ENCODE measurements around the gene TFEB. TPM values are rescaled to one million over a fixed set of nuclear protein-coding genes. Genes with fewer than 3 reads are reported as not detected.

The TFEB gene
- total RNA-seq, 3 donors from 2014 or later: 15.7 to 20.6 (median 18.4) TPM

DNA sequence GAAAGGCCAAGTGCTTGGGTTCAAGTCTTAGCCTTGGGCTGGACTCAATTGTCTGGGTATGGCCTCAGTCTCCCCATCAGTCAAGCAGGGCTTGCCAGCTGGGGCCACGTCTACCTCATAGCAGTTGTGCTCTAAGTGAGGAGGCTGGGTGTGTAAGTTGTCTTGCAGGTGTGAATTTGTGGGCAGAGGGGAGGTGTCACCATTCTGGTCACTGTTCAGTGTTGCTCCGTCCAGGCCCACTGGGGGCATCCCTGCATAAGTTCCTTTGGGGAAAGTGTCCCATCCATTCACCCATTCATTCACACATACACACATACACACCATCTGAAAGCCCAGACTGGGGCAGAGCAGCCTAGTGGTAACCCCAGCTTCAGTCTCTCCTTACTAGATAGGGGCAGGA, 36.3 kb downstream of the TFEB start:
- Histone ChIP-seq H3K36me3 (no peaks in the 10 kb centered on the region), H3K27ac (peak overlapping the region; percentile 71 to 76), H3K4me3 (no peak overlapping the region), H3K4me1 (peaks cover 0 to 6% of the 10 kb centered on the region in 2 donors), H3K27me3 (no peaks in the 10 kb centered on the region), H3K9me3 (no peaks in the 10 kb centered on the region)
- intact Hi-C loops (cut with DNase I; ENCODE audit: low total_unique reads): no loop called here
- TF ChIP-seq POLR2AphosphoS5 (IDR thresholded peaks at IDR 0.05): no peak
- TF ChIP-seq POLR2A (IDR thresholded peaks at IDR 0.05): no peak
- TF ChIP-seq, protein P1, sequence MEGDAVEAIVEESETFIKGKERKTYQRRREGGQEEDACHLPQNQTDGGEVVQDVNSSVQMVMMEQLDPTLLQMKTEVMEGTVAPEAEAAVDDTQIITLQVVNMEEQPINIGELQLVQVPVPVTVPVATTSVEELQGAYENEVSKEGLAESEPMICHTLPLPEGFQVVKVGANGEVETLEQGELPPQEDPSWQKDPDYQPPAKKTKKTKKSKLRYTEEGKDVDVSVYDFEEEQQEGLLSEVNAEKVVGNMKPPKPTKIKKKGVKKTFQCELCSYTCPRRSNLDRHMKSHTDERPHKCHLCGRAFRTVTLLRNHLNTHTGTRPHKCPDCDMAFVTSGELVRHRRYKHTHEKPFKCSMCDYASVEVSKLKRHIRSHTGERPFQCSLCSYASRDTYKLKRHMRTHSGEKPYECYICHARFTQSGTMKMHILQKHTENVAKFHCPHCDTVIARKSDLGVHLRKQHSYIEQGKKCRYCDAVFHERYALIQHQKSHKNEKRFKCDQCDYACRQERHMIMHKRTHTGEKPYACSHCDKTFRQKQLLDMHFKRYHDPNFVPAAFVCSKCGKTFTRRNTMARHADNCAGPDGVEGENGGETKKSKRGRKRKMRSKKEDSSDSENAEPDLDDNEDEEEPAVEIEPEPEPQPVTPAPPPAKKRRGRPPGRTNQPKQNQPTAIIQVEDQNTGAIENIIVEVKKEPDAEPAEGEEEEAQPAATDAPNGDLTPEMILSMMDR (IDR thresholded peaks at IDR 0.05): no peak
- DNase-seq (ENCODE audit: low spot score in 2 of 2): no peak

DNA sequence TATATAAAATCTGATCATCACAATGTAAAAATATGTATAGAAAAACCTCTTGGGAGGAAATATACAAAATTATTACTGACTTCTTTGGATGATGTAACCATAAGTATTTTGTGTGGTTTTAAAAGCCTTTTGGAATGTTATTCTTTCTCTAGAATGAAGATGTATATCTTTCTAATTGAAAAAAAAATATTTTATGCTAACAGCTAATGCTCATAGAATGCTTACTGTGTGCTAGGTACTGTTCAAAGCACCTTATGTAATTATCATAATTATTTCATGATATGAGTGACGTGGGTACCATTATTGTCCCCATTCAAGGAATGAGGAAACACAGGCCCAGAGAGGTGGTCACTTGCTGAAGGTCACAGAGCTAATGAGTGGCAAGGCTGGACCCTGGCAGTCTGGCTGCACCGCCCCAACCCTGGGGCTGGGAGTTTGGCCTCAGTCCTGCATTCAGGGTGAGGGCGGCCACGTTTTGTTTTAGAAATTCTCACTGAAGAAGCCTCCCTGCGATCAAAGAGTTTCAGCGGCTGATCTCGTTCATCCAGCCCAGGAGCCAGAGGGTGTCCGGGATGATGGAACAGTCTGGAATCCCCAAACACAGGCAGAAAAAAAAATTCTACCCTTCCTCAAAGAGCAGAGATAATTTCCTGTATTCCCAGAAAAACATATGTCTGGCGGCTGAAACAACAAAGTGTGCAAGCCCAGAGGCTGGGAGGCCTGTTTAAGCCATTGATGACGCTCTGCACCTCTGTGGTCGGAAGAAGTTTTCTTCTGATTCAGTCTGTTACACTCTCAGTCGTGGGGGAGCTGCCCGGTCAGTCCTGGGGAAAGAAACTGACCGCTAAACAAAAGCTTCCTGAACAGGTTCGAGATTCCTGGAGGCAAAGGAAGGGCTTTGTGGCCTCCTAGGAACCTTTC, 37.3 kb downstream of the TFEB start:
- Histone ChIP-seq H3K36me3 (no peaks in the 10 kb centered on the region), H3K27ac (peak overlapping the region; percentile 71 to 76), H3K4me1 (peaks cover 0 to 12% of the 10 kb centered on the region in 2 donors), H3K4me3 (no peak overlapping the region), H3K27me3 (no peaks in the 10 kb centered on the region), H3K9me3 (no peaks in the 10 kb centered on the region)
- DNase-seq (ENCODE audit: low spot score in 2 of 2): no peak
- no peak for TF ChIP-seq POLR2A (IDR thresholded peaks at IDR 0.05)
- TF ChIP-seq, protein P1 (IDR thresholded peaks at IDR 0.05): no peak
- TF ChIP-seq POLR2AphosphoS5 (IDR thresholded peaks at IDR 0.05): no peak
- intact Hi-C loops (cut with DNase I; ENCODE audit: low total_unique reads): no loop called here

DNA sequence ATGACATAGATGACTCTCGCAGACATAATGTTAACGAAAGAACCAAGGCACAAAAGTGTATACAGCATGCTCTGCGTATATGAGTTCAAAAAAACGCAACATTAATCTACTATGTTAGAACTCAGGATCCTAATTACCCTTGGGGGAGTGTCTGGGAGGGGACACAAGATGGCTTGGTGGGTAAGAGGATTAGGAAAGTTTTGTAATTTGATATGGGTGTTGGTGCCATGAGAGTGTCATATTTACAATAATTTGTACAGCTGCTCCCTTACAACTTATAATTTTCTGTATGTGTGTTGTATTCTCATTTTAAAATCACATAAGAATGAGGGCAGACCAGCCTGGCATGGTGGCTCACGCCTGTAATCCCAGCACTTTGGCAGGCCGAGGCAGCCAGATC, 38.6 kb downstream of the TFEB start:
- Histone ChIP-seq H3K9me3 (no peaks in the 10 kb centered on the region), H3K4me1 (peaks cover 0 to 15% of the 10 kb centered on the region in 2 donors), H3K27me3 (no peaks in the 10 kb centered on the region), H3K4me3 (no peak overlapping the region), H3K36me3 (no peaks in the 10 kb centered on the region), H3K27ac (no peak overlapping the region)
- TF ChIP-seq, protein P1 (IDR thresholded peaks at IDR 0.05): no peak
- TF ChIP-seq POLR2AphosphoS5 (IDR thresholded peaks at IDR 0.05) (no peak), POLR2A (IDR thresholded peaks at IDR 0.05) (no peak)
- intact Hi-C loops (cut with DNase I; ENCODE audit: low total_unique reads): no loop called here
- DNase-seq (ENCODE audit: low spot score in 2 of 2): no peak

DNA sequence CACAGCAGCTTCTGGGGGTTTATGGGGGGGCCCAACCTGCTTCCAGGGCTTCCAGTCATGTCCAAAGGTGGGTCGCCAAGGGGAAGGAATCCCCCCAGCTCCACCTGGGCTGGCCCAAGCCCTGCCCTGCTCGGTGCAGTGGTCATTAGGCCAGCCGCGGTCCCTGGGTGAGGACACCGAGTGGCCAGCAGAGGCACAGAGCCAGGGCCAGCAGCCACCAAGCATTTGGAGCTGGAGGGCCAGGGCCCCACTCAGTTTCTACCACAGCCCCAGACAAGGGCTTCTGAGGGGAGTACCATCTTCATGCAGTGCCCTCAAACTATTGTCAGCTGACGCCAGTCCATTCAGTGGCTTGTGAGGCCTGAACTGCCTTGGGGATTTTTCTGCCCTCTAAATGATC, 39.6 kb downstream of the TFEB start:
- H3K4me3 ChIP-seq: no peak overlapping the region
- no peaks in the 10 kb centered on the region for H3K36me3 ChIP-seq
- no peak for DNase-seq (ENCODE audit: low spot score in 2 of 2)
- H3K27ac ChIP-seq: no peak overlapping the region
- no peak for TF ChIP-seq POLR2A (IDR thresholded peaks at IDR 0.05)
- TF ChIP-seq, protein P1 (IDR thresholded peaks at IDR 0.05): no peak
- TF ChIP-seq POLR2AphosphoS5 (IDR thresholded peaks at IDR 0.05): no peak
- peaks cover 0 to 15% of the 10 kb centered on the region in 2 donors for H3K4me1 ChIP-seq
- intact Hi-C loops (cut with DNase I; ENCODE audit: low total_unique reads): no loop called here
- no peaks in the 10 kb centered on the region for H3K9me3 ChIP-seq
- no peaks in the 10 kb centered on the region for H3K27me3 ChIP-seq

DNA sequence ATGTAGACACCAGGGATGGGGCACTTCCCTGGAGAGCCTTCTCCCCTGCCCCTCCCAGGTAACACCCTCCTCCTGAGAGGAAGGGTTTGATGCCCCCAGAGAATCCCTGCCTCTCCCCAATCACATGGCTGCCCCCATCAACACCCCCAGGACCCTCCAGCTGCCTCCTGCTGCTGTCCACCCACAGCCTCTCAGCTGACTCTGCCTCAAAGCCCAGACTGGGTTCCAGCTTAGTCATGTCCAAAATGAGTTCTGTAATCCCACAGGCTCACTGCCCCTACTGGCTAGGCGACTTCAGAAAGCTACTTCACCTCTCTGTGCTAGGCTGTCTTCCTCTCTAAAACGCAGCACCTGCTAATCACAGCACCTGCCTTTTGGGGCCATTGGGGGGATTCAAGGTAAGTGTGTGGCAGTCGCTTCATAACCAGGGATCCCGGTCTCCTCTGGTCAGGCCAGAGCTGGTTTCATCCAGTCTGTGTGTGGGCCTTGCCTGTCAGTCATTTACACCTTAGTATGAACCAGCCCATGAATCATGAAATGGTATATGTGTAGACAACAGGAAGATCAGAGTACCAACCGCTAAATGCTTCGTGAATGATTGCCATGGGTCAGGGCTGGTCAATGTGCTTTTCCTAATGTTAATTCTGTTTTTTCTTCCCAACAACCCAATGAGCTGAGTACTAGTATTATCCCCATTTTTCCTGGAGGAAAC, 40.4 kb downstream of the TFEB start:
- H3K4me3 ChIP-seq: no peak overlapping the region
- H3K4me1 ChIP-seq: peaks cover 0 to 15% of the 10 kb centered on the region in 2 donors
- no peaks in the 10 kb centered on the region for H3K9me3 ChIP-seq
- no peaks in the 10 kb centered on the region for H3K36me3 ChIP-seq
- H3K27me3 ChIP-seq: no peaks in the 10 kb centered on the region
- DNase-seq (ENCODE audit: low spot score in 2 of 2): no peak
- intact Hi-C loops (cut with DNase I; ENCODE audit: low total_unique reads): loop anchor here (1.0 kb wide), 1 partner anchor 22 kb away; no protein-coding TSS in a partner anchor
- peak overlapping the region in 1 of 2 donors; percentile 5 for H3K27ac ChIP-seq
- no peak for TF ChIP-seq POLR2A (IDR thresholded peaks at IDR 0.05)
- TF ChIP-seq POLR2AphosphoS5 (IDR thresholded peaks at IDR 0.05): no peak
- TF ChIP-seq, protein P1 (IDR thresholded peaks at IDR 0.05): no peak
